Prostate gland (tissue), 2 donors: ENCODE data around the gene AP1G1.

Source experiments
- CTCF ChIP-seq, 4 experiments: fragments of 200-600 bp in 2 of 4; fragments of 450-650 bp in 2 of 4; sonication (generic) in 2 of 4; IDR thresholded peaks; 1 replicate in 3 of 4; 2 replicates in 1 of 4; pipeline ENCODE4 v1.5.1; 2016 to 2019; ENCODE audit warnings: antibody characterized with exemption in 4 of 4, mild to moderate bottlenecking in 2 of 4, moderate library complexity in 2 of 4
- POLR2A ChIP-seq: fragments of 450-650 bp; IDR thresholded peaks from one replicate; pipeline ENCODE4 v1.6.1; 2016; ENCODE audit warnings: antibody characterized with exemption, mild to moderate bottlenecking
- POLR2AphosphoS5 ChIP-seq: sonication (generic); formaldehyde crosslinking; IDR thresholded peaks from one replicate; pipeline ENCODE4 v1.6.1; 2017; ENCODE audit warnings: antibody characterized with exemption

- TF ChIP-seq POLR2AphosphoS5 = no peak
- TF ChIP-seq CTCF (IDR thresholded peaks at IDR 0.05) = no peak
- no peak for TF ChIP-seq POLR2A
Measured at GRCh38 chr16:71687861-71688260, 120.8 kb downstream of the AP1G1 start.
